Measurements from ENCODE around the gene ZBTB20.
"Not testable (repeated sequence)": the region's sequence is repeated elsewhere in the genome, so short reads cannot be mapped to it uniquely, and the experiment has no call there.

The ZBTB20 gene

GRCh38 chr3:114829783-114830182, 317.3 kb downstream of the ZBTB20 start:
- Mint-ChIP-seq H3K4me3 (no peak overlapping the region), H3K27me3 (ENCODE audit: low read depth) (no peaks in the 10 kb centered on the region), H3K9me3 (no peaks in the 10 kb centered on the region), H3K36me3 (ENCODE audit: low read depth) (no peaks in the 10 kb centered on the region), H3K4me1 (ENCODE audit: low read depth) (no peaks in the 10 kb centered on the region), H3K27ac (no peak overlapping the region)

GRCh38 chr3:114827495-114827894, 319.6 kb downstream of the ZBTB20 start:
- Mint-ChIP-seq H3K27me3 (ENCODE audit: low read depth) (no peaks in the 10 kb centered on the region), H3K9me3 (no peaks in the 10 kb centered on the region), H3K4me3 (no peak overlapping the region), H3K4me1 (ENCODE audit: low read depth) (no peaks in the 10 kb centered on the region), H3K36me3 (ENCODE audit: low read depth) (no peaks in the 10 kb centered on the region), H3K27ac (no peak overlapping the region)

- Mint-ChIP-seq H3K4me1 (ENCODE audit: low read depth) (no peaks in the 10 kb centered on the region), H3K4me3 (no peak overlapping the region), H3K27ac (no peak overlapping the region), H3K9me3 (no peaks in the 10 kb centered on the region), H3K36me3 (ENCODE audit: low read depth) (no peaks in the 10 kb centered on the region), H3K27me3 (ENCODE audit: low read depth) (no peaks in the 10 kb centered on the region)
These were observed 323.1 kb downstream of the ZBTB20 start for GRCh38 chr3:114824014-114824413.

GRCh38 chr3:114823061-114823460, 324.0 kb downstream of the ZBTB20 start:
- Mint-ChIP-seq H3K4me3 (no peak overlapping the region), H3K9me3 (no peaks in the 10 kb centered on the region), H3K27ac (no peak overlapping the region), H3K4me1 (ENCODE audit: low read depth) (no peaks in the 10 kb centered on the region), H3K36me3 (ENCODE audit: low read depth) (no peaks in the 10 kb centered on the region), H3K27me3 (ENCODE audit: low read depth) (no peaks in the 10 kb centered on the region)

GRCh38 chr3:114816052-114816451, 331.0 kb downstream of the ZBTB20 start:
- Mint-ChIP-seq H3K4me1 (ENCODE audit: low read depth) (no peaks in the 10 kb centered on the region), H3K4me3 (no peak overlapping the region), H3K9me3 (no peaks in the 10 kb centered on the region), H3K36me3 (ENCODE audit: low read depth) (no peaks in the 10 kb centered on the region), H3K27ac (no peak overlapping the region), H3K27me3 (ENCODE audit: low read depth) (no peaks in the 10 kb centered on the region)

DNA sequence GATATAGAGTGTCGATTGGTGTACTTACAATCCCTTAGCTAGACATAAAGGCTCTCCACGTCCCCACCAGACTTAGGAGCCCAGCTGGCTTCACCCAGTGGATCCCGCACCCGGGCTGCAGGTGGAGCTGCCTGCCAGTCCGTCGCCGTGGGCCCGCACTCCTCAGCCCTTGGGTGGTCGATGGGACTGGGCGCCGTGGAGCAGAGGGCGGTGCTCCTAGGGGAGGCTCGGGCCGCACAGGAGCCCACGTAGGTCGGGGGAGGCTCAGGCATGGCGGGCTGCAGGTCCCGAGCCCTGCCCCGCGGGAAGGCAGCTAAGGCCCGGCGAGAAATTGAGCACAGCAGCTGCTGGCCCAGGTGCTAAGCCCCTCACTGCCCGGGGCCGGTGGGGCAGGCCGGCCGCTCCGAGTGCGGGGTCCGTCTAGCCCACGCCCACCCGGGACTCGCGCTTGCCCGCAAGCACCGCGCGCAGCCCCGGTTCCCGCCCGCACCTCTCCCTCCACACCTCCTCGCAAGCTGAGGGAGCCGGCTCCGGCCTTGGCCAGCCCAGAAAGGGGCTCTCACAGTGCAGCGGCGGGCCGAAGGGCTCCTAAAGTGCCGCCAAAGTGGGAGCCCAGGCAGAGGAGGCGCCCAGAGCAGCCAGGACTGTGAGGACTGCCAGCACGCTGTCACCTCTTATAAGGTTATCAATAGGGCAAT, 334.4 kb downstream of the ZBTB20 start:
- not testable (repeated sequence) for H3K27me3 Mint-ChIP-seq (ENCODE audit: low read depth); H3K4me1 Mint-ChIP-seq (ENCODE audit: low read depth); H3K4me3 Mint-ChIP-seq; H3K9me3 Mint-ChIP-seq; H3K27ac Mint-ChIP-seq; H3K36me3 Mint-ChIP-seq (ENCODE audit: low read depth)

- Mint-ChIP-seq H3K27me3 (ENCODE audit: low read depth) (no peaks in the 10 kb centered on the region), H3K36me3 (ENCODE audit: low read depth) (no peaks in the 10 kb centered on the region), H3K27ac (no peak overlapping the region), H3K4me3 (no peak overlapping the region), H3K4me1 (ENCODE audit: low read depth) (peaks cover 9% of the 10 kb centered on the region), H3K9me3 (no peaks in the 10 kb centered on the region)
These were observed 337.2 kb downstream of the ZBTB20 start for GRCh38 chr3:114809668-114810413.

- Mint-ChIP-seq H3K4me1 (ENCODE audit: low read depth) (peaks cover 2% of the 10 kb centered on the region), H3K4me3 (no peak overlapping the region), H3K27me3 (ENCODE audit: low read depth) (no peaks in the 10 kb centered on the region), H3K27ac (no peak overlapping the region), H3K9me3 (no peaks in the 10 kb centered on the region), H3K36me3 (ENCODE audit: low read depth) (no peaks in the 10 kb centered on the region)
These were observed 343.0 kb downstream of the ZBTB20 start for GRCh38 chr3:114804099-114804498.

DNA sequence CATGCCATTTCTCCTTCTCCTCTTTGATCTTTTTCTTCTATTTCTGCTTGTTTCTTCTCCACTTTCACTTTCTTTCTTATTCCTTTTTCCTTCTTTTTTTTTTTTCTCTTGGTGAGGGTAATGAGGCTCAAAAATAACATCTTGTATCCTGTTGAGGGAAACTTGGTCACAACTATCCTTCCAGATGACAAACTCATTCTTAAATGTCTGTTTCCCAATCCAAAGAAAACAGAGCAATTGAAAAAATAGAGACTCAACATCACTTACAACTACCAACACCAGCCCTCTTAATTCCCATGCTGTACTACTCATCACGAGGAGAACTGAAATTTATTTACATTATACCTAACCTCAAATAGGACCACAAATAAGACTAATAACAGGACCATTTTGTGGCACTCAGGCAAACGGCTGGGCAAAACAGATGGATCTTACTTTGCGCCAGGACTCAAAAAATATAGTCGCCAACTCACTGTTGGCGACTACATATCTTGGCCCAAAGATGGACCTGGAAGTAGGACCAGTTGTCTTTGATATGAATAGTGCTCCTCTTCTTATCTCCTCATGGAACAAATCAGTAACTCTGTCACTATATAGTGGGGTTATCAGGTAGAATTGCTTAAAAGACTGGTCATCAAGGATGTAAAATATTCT, 343.9 kb downstream of the ZBTB20 start:
- H3K27ac Mint-ChIP-seq = no peak overlapping the region
- no peaks in the 10 kb centered on the region for H3K27me3 Mint-ChIP-seq (ENCODE audit: low read depth)
- H3K9me3 Mint-ChIP-seq = no peaks in the 10 kb centered on the region
- H3K36me3 Mint-ChIP-seq (ENCODE audit: low read depth) = no peaks in the 10 kb centered on the region
- peaks cover 2% of the 10 kb centered on the region for H3K4me1 Mint-ChIP-seq (ENCODE audit: low read depth)
- H3K4me3 Mint-ChIP-seq = no peak overlapping the region

DNA sequence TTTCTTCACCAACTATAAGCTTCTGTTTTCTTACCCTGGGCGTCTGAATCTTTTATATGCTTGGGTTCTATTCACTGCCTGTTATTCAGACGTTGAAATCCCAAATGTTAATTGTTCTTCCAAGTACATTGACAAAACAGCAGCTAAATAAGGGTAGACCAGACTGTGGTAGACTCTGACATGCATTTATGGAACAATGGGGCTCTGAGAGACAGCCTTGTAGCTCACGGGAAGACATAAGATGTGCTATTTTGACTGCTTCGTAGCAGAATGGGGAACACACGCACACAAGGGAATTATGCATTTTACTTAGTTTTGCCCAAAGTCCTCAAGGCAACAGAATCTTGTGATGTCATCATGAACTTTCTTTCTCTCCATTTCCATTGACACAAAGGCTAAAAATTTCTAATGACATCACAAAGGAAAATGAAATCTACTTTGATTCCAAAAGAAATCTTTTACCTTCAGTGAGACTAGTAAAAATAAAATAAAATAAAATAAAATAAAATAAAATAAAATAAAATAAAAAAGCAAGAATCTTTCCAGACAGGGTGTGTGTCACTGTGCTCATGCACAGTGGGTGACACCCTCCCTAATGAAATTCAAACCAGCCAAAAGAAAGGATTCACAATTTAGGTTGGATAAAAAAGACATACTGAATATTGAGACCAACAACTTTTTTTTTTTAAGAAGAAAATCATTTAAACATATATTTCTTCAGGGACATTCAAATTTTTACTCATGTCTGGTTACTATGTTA, 346.6 kb downstream of the ZBTB20 start:
- Mint-ChIP-seq H3K36me3 (ENCODE audit: low read depth) (no peaks in the 10 kb centered on the region), H3K4me3 (no peak overlapping the region), H3K27ac (no peak overlapping the region), H3K27me3 (ENCODE audit: low read depth) (no peaks in the 10 kb centered on the region), H3K9me3 (no peaks in the 10 kb centered on the region), H3K4me1 (ENCODE audit: low read depth) (peaks cover 2% of the 10 kb centered on the region)

GRCh38 chr3:114799816-114800215, 347.3 kb downstream of the ZBTB20 start:
- Mint-ChIP-seq H3K36me3 (ENCODE audit: low read depth) (no peaks in the 10 kb centered on the region), H3K4me3 (no peak overlapping the region), H3K27ac (no peak overlapping the region), H3K4me1 (ENCODE audit: low read depth) (peaks cover 2% of the 10 kb centered on the region), H3K9me3 (no peaks in the 10 kb centered on the region), H3K27me3 (ENCODE audit: low read depth) (no peaks in the 10 kb centered on the region)

GRCh38 chr3:114796796-114797195, 350.3 kb downstream of the ZBTB20 start:
- Mint-ChIP-seq H3K9me3 (no peaks in the 10 kb centered on the region), H3K36me3 (ENCODE audit: low read depth) (no peaks in the 10 kb centered on the region), H3K27me3 (ENCODE audit: low read depth) (no peaks in the 10 kb centered on the region), H3K4me1 (ENCODE audit: low read depth) (no peaks in the 10 kb centered on the region), H3K4me3 (no peak overlapping the region), H3K27ac (no peak overlapping the region)

GRCh38 chr3:114794894-114795630, 352.0 kb downstream of the ZBTB20 start:
- H3K27ac Mint-ChIP-seq = no peak overlapping the region
- H3K36me3 Mint-ChIP-seq (ENCODE audit: low read depth) = no peaks in the 10 kb centered on the region
- H3K4me3 Mint-ChIP-seq = no peak overlapping the region
- no peaks in the 10 kb centered on the region for H3K9me3 Mint-ChIP-seq
- no peaks in the 10 kb centered on the region for H3K27me3 Mint-ChIP-seq (ENCODE audit: low read depth)
- H3K4me1 Mint-ChIP-seq (ENCODE audit: low read depth) = no peaks in the 10 kb centered on the region
